Calu3 (cell line): ENCODE results near the gene CDC42EP1. TPM values are rescaled to one million over a fixed set of nuclear protein-coding genes. Genes with fewer than 3 reads are reported as not detected.
A peak's percentile ranks its signal among the peaks of the same experiment; 100 is the strongest.

Experiments used
- BruUV-seq: library from RNA; stranded (reverse); fragments of 400-500 nt; replicated peaks from 2 replicates; lab custom pipeline; 2021; lab: Mats Ljungman, UMichigan
- CTCF ChIA-PET: fragments of 300-600 bp; sonication (Branson Sonifier 250); formaldehyde crosslinking; loops from one replicate; lab custom pipeline; 2022; ENCODE audit warnings: antibody characterized with exemption; lab: Charles Lee
- DNase-seq: peaks from one replicate; pipeline ENCODE4 v3.0.0; 2022
- H3K27ac Mint-ChIP-seq: one replicate; pipeline ENCODE4 v1.8.0; 2022; ENCODE audit warnings: mixed read lengths; ENCODE audit not compliant: unreplicated experiment
- H3K27me3 Mint-ChIP-seq: one replicate; pipeline ENCODE4 v1.8.0; 2022; ENCODE audit warnings: mixed read lengths; ENCODE audit not compliant: unreplicated experiment
- H3K36me3 Mint-ChIP-seq: one replicate; pipeline ENCODE4 v1.8.0; 2022; ENCODE audit warnings: mild to moderate bottlenecking, moderate library complexity, mixed read lengths; ENCODE audit not compliant: insufficient read depth, unreplicated experiment
- H3K4me1 Mint-ChIP-seq: one replicate; pipeline ENCODE4 v1.8.0; 2022; ENCODE audit warnings: mild to moderate bottlenecking, low read depth, mixed read lengths; ENCODE audit not compliant: unreplicated experiment
- H3K4me3 Mint-ChIP-seq: one replicate; pipeline ENCODE4 v1.8.0; 2022; ENCODE audit warnings: mild to moderate bottlenecking, low read depth, moderate library complexity, mixed read lengths; ENCODE audit not compliant: unreplicated experiment
- H3K9me3 Mint-ChIP-seq: one replicate; pipeline ENCODE4 v1.8.0; 2022; ENCODE audit warnings: low read depth, mixed read lengths; ENCODE audit not compliant: unreplicated experiment
- CTCF ChIP-seq: fragments of 200-600 bp; IDR thresholded peaks from one replicate; pipeline ENCODE4 v1.8.0; 2022; ENCODE audit warnings: antibody characterized with exemption; ENCODE audit not compliant: unreplicated experiment
- intact Hi-C: fragments of 100-400 bp; cut with micrococcal nuclease; formaldehyde crosslinking; loops from one replicate; pipeline ENCODE4 v1.10.0; 2022; ENCODE audit not compliant: unreplicated experiment
- total RNA-seq: library from RNA; stranded (reverse); gene quantifications from 2 replicates; pipeline ENCODE4 v1.2.3, GENCODE V29; 2022

Gene CDC42EP1
- total RNA-seq, 1 experiment from 2014 or later: 162 TPM

- no peaks in the 10 kb centered on the region for H3K27me3 Mint-ChIP-seq
- no peak for TF ChIP-seq CTCF
- H3K4me1 Mint-ChIP-seq: peaks cover 25% of the 10 kb centered on the region
- peak; percentile 75 for DNase-seq
- CTCF ChIA-PET: interaction anchor here (0.9 to 1.3 kb wide), 2 partner anchors 47 to 62 kb away, joined by 3 read pairs; no protein-coding TSS in a partner anchor
- H3K27ac Mint-ChIP-seq: peak within 1 kb of the TSS; percentile 81
- H3K36me3 Mint-ChIP-seq: peaks cover 60% of the 10 kb centered on the region
- intact Hi-C loops: no loop called here
- no TSS peak for BruUV-seq
- H3K9me3 Mint-ChIP-seq: peaks cover 2% of the 10 kb centered on the region
- H3K4me3 Mint-ChIP-seq: peak within 1 kb of the TSS; percentile 85
These were observed 40.7 kb upstream of the CDC42EP1 start, which contains the start of gene CARD10 for GRCh38 chr22:37519268-37520195. Gene CARD10, minus strand, starts transcription at chr22:37519415. Its CDS starts 215 bp downstream, at chr22:37519200.

DNA sequence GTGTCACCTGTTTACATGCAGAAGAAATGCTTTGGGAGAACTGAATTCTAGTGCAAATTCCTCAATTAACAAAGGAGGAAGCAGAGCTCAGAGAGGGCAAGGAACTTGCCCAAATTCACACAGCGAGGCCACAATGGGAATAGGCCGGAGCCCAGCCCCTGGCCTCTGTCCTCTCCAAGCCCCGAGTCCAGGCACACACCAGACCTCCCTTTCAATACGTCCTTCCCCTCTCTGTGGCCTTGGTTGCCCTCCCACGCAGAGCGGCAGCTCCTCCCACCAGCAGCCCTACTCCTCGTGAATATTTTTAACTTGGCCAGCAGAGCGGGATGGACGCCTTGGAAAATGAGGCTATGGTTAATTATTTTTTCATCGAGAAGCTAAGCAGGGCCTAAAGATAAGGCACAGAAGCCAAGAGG lies 39.5 kb upstream of the CDC42EP1 start:
- no peak for TF ChIP-seq CTCF
- H3K27me3 Mint-ChIP-seq: no peaks in the 10 kb centered on the region
- intact Hi-C loops: no loop called here
- peaks cover 50% of the 10 kb centered on the region for H3K36me3 Mint-ChIP-seq
- no peak overlapping the region for H3K27ac Mint-ChIP-seq
- no peak overlapping the region for H3K4me3 Mint-ChIP-seq
- H3K4me1 Mint-ChIP-seq: peaks cover 25% of the 10 kb centered on the region
- CTCF ChIA-PET: interaction anchor here (2.5 kb wide), 1 partner anchor 49 kb away, joined by 7 read pairs; no protein-coding TSS in a partner anchor
- DNase-seq: no peak
- H3K9me3 Mint-ChIP-seq: peaks cover 2% of the 10 kb centered on the region
- no TSS peak for BruUV-seq

GRCh38 chr22:37521236-37521739 lies 39.0 kb upstream of the CDC42EP1 start:
- CTCF ChIA-PET: interaction anchor here (1.3 to 2.5 kb wide), 2 partner anchors 9 to 49 kb away, joined by 7 to 13 read pairs; no protein-coding TSS in a partner anchor
- intact Hi-C loops: no loop called here
- Mint-ChIP-seq H3K27me3 (no peaks in the 10 kb centered on the region), H3K4me1 (peaks cover 25% of the 10 kb centered on the region), H3K36me3 (peaks cover 45% of the 10 kb centered on the region), H3K27ac (no peak overlapping the region), H3K9me3 (peaks cover 1% of the 10 kb centered on the region), H3K4me3 (no peak overlapping the region)
- TF ChIP-seq CTCF: no peak
- no TSS peak for BruUV-seq
- DNase-seq: no peak

- CTCF ChIA-PET: interaction anchor here (1.0 to 2.5 kb wide), 3 partner anchors 10 to 50 kb away, joined by 3 to 13 read pairs (median 7); no protein-coding TSS in a partner anchor
- Mint-ChIP-seq H3K4me1 (peaks cover 28% of the 10 kb centered on the region), H3K9me3 (no peaks in the 10 kb centered on the region), H3K27ac (no peak overlapping the region), H3K27me3 (no peaks in the 10 kb centered on the region), H3K36me3 (peaks cover 35% of the 10 kb centered on the region), H3K4me3 (no peak overlapping the region)
- no peak for TF ChIP-seq CTCF
- DNase-seq: no peak
- no TSS peak for BruUV-seq
- intact Hi-C loops: no loop called here
These were observed 37.8 kb upstream of the CDC42EP1 start for GRCh38 chr22:37522482-37522881.
